Limb (tissue), 2 donors: Measurements from ENCODE around the gene SH3RF3.
"Not testable (repeated sequence)": the region's sequence is repeated elsewhere in the genome, so short reads cannot be mapped to it uniquely, and the experiment has no call there.

Experiments used
- DNase-seq, 2 donors: peaks; one replicate each; pipeline ENCODE4 v3.0.0-alpha.2; 2016; ENCODE audit errors: extremely low spot score in 2 of 2

SH3RF3 gene

GRCh38 chr2:109157563-109158105, 28.6 kb downstream of the SH3RF3 start:
- DNase-seq, result no peak

- DNase-seq, result no peak
Measured at GRCh38 chr2:109158237-109158636, 29.2 kb downstream of the SH3RF3 start.

- no peak for DNase-seq
Measured at GRCh38 chr2:109159096-109159495, 30.1 kb downstream of the SH3RF3 start.

GRCh38 chr2:109160714-109161440, 31.9 kb downstream of the SH3RF3 start:
- no peak for DNase-seq

GRCh38 chr2:109162367-109162766, 33.4 kb downstream of the SH3RF3 start:
- DNase-seq, result not testable (repeated sequence)

GRCh38 chr2:109162999-109163398, 34.0 kb downstream of the SH3RF3 start:
- DNase-seq, result no peak

GRCh38 chr2:109164311-109164710, 35.3 kb downstream of the SH3RF3 start:
- DNase-seq, result no peak

GRCh38 chr2:109164739-109165221, 35.8 kb downstream of the SH3RF3 start:
- peak in 1 of 2 donors; percentile 27 for DNase-seq

GRCh38 chr2:109166811-109167210, 37.8 kb downstream of the SH3RF3 start:
- DNase-seq, result no peak

- DNase-seq, result no peak
Measured at GRCh38 chr2:109168086-109168485, 39.1 kb downstream of the SH3RF3 start.

GRCh38 chr2:109168716-109169115, 39.7 kb downstream of the SH3RF3 start:
- no peak for DNase-seq

GRCh38 chr2:109170645-109171044, 41.6 kb downstream of the SH3RF3 start:
- DNase-seq, result no peak

GRCh38 chr2:109171444-109172334, 42.7 kb downstream of the SH3RF3 start:
- DNase-seq, result peak; percentile 30 to 66

- no peak for DNase-seq
Measured at GRCh38 chr2:109172556-109173105, 43.6 kb downstream of the SH3RF3 start.

- peak; percentile 58 to 79 for DNase-seq
Measured at GRCh38 chr2:109173311-109174171, 44.5 kb downstream of the SH3RF3 start.

GRCh38 chr2:109174214-109174613, 45.2 kb downstream of the SH3RF3 start:
- no peak for DNase-seq

GRCh38 chr2:109174626-109175349, 45.8 kb downstream of the SH3RF3 start:
- no peak for DNase-seq

GRCh38 chr2:109175350-109175678, 46.3 kb downstream of the SH3RF3 start:
- DNase-seq, result no peak

- DNase-seq, result no peak
Measured at GRCh38 chr2:109176928-109177327, 47.9 kb downstream of the SH3RF3 start.

GRCh38 chr2:109177635-109178034, 48.6 kb downstream of the SH3RF3 start:
- no peak for DNase-seq
